ENCODE data around the gene ABCA13. TPM values are rescaled to one million over a fixed set of nuclear protein-coding genes. Genes with fewer than 3 reads are reported as not detected.
"Not testable (repeated sequence)": the region's sequence is repeated elsewhere in the genome, so short reads cannot be mapped to it uniquely, and the experiment has no call there.

The ABCA13 gene
- total RNA-seq, 1 experiment from 2014 or later: 2.1 TPM

DNA sequence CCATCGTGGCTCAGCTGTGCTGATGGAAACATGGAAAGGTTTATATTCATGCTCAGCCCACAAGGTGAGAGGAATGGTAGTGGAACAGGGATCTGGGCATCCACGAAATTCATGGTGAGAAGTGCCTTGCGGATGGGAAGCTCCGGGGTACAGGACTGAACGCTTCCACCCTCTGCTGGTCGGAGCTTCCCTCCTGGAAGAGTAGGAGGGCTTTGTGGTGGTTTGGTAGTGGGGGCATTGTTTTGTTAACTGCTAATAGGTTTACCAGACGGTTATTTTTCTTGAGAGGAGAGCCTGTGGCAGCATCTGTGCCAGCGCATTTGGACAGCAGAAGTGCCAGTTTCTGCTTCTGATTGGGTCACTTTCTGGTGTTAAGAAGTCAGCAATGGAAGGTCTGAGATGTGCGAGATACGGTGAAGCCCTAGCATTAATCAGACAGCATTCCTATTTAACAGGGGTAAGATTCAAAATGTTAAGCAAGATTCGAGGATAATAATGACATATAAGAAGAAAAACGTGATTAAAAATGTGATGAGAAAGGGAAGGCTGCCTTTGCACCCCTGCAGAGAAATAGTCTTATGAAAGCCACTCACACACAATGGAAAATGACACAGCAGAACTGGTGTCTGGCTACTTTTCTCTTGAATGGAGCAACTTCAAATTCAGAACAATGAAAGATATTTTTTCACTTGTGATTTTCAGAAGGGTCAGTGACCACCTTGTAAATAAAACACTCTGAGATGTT, 17.7 kb downstream of the ABCA13 start:
- POLR2A ChIA-PET (ENCODE audit: unreplicated experiment): no interaction called here
- H3K4me3 ChIP-seq (ENCODE audit: low read length): no peak overlapping the region
- no peaks in the 10 kb centered on the region for H3K9me3 ChIP-seq (ENCODE audit: low read length)
- no peak for DNase-seq
- BruUV-seq (replicated peaks): no TSS peak
- H3K9ac ChIP-seq (ENCODE audit: low read length): no peak overlapping the region
- intact Hi-C loops (cut with micrococcal nuclease): no loop called here
- H3K4me1 ChIP-seq (ENCODE audit: insufficient read depth, low read length): peaks cover 2% of the 10 kb centered on the region
- CTCF ChIA-PET: no interaction called here
- H3K9me2 ChIP-seq (replicated peaks; ENCODE audit: low read length): no peaks in the 10 kb centered on the region
- H4K20me1 ChIP-seq (ENCODE audit: low read length): no peaks in the 10 kb centered on the region
- H3K27me3 ChIP-seq (ENCODE audit: low read length): no peaks in the 10 kb centered on the region
- no peak overlapping the region for H3K4me2 ChIP-seq (ENCODE audit: low read length)
- ATAC-seq: no peak
- no peaks in the 10 kb centered on the region for H3F3A ChIP-seq (ENCODE audit: low read length, unreplicated experiment)
- no peak overlapping the region for H3K27ac ChIP-seq (ENCODE audit: low read length)
- H3K36me3 ChIP-seq (ENCODE audit: low read depth, low read length): no peaks in the 10 kb centered on the region
- H2AFZ ChIP-seq (ENCODE audit: low read length): no peak overlapping the region
- TF ChIP-seq, protein P1, sequence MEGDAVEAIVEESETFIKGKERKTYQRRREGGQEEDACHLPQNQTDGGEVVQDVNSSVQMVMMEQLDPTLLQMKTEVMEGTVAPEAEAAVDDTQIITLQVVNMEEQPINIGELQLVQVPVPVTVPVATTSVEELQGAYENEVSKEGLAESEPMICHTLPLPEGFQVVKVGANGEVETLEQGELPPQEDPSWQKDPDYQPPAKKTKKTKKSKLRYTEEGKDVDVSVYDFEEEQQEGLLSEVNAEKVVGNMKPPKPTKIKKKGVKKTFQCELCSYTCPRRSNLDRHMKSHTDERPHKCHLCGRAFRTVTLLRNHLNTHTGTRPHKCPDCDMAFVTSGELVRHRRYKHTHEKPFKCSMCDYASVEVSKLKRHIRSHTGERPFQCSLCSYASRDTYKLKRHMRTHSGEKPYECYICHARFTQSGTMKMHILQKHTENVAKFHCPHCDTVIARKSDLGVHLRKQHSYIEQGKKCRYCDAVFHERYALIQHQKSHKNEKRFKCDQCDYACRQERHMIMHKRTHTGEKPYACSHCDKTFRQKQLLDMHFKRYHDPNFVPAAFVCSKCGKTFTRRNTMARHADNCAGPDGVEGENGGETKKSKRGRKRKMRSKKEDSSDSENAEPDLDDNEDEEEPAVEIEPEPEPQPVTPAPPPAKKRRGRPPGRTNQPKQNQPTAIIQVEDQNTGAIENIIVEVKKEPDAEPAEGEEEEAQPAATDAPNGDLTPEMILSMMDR (conservative IDR thresholded peaks at IDR 0.05; ENCODE audit: low read depth, low read length): no peak
- H3K79me2 ChIP-seq (ENCODE audit: low read length): no peaks in the 10 kb centered on the region

DNA sequence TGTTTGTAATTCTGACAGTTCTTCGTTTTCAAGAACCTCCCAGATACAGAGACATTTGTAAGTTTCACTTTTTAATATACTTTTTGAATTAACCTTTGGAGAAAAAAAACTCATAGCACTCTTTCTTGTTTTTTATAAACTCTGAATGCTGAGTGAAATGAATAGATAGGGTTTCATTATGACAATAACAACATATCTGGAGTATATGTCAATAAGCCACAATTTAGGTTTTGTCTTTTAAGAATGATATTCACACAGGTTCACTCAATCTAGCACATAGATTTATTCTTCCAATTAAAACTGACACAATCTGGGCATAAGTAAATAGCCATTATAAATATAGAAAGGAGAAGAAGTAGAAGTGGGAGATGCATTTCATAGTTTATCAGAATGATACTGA, 21.7 kb downstream of the ABCA13 start:
- CTCF ChIA-PET: no interaction called here
- POLR2A ChIA-PET (ENCODE audit: unreplicated experiment): no interaction called here
- Histone ChIP-seq H4K20me1 (ENCODE audit: low read length) (no peaks in the 10 kb centered on the region), H3K27me3 (ENCODE audit: low read length) (no peaks in the 10 kb centered on the region), H3K9me3 (ENCODE audit: low read length) (no peaks in the 10 kb centered on the region), H3F3A (ENCODE audit: low read length, unreplicated experiment) (no peaks in the 10 kb centered on the region), H3K79me2 (ENCODE audit: low read length) (no peaks in the 10 kb centered on the region), H3K9me2 (replicated peaks; ENCODE audit: low read length) (no peaks in the 10 kb centered on the region), H3K36me3 (ENCODE audit: low read depth, low read length) (no peaks in the 10 kb centered on the region), H2AFZ (ENCODE audit: low read length) (no peak overlapping the region), H3K4me2 (ENCODE audit: low read length) (no peak overlapping the region), H3K9ac (ENCODE audit: low read length) (no peak overlapping the region), H3K4me3 (ENCODE audit: low read length) (no peak overlapping the region), H3K4me1 (ENCODE audit: insufficient read depth, low read length) (no peaks in the 10 kb centered on the region), H3K27ac (ENCODE audit: low read length) (no peak overlapping the region)
- intact Hi-C loops (cut with micrococcal nuclease): no loop called here
- no TSS peak for BruUV-seq (replicated peaks)
- no peak for DNase-seq
- TF ChIP-seq EZH2phosphoT487 (IDR thresholded peaks at IDR 0.05; ENCODE audit: borderline replicate concordance, low read length) (no peak), EZH2 (IDR thresholded peaks at IDR 0.05; ENCODE audit: low read length, unreplicated experiment) (no peak)
- TF ChIP-seq, protein P1 (conservative IDR thresholded peaks at IDR 0.05; ENCODE audit: low read depth, low read length): no peak
- ATAC-seq: no peak

DNA sequence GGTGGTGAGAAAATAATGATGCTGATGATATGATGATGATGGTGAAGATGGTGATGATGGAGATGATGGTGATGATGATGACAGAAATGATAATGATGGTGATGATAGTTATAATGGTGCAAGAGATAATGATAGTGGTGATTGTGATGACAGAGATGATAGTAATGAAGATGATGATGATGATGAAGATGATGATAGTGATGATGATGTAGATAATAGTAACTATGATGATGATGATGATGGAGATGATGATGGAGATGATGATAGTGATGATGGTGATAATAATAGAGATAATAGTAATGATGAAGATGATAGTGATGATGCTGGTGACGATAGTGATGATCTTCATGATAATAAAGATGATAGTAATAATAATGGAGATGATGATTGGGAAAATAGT, 22.2 kb downstream of the ABCA13 start:
- POLR2A ChIA-PET (ENCODE audit: unreplicated experiment): no interaction called here
- Histone ChIP-seq H3K4me2 (ENCODE audit: low read length) (no peak overlapping the region), H3K4me1 (ENCODE audit: insufficient read depth, low read length) (no peaks in the 10 kb centered on the region), H3K79me2 (ENCODE audit: low read length) (no peaks in the 10 kb centered on the region), H3K9me3 (ENCODE audit: low read length) (no peaks in the 10 kb centered on the region), H3K36me3 (ENCODE audit: low read depth, low read length) (no peaks in the 10 kb centered on the region), H3K27me3 (ENCODE audit: low read length) (no peaks in the 10 kb centered on the region), H3K9me2 (replicated peaks; ENCODE audit: low read length) (no peaks in the 10 kb centered on the region), H3K27ac (ENCODE audit: low read length) (no peak overlapping the region), H2AFZ (ENCODE audit: low read length) (no peak overlapping the region), H3K9ac (ENCODE audit: low read length) (no peak overlapping the region), H3K4me3 (ENCODE audit: low read length) (no peak overlapping the region), H4K20me1 (ENCODE audit: low read length) (no peaks in the 10 kb centered on the region), H3F3A (ENCODE audit: low read length, unreplicated experiment) (no peaks in the 10 kb centered on the region)
- DNase-seq (no peak), ATAC-seq (no peak)
- no peak for TF ChIP-seq EZH2 (IDR thresholded peaks at IDR 0.05; ENCODE audit: low read length, unreplicated experiment)
- TF ChIP-seq EZH2phosphoT487 (IDR thresholded peaks at IDR 0.05; ENCODE audit: borderline replicate concordance, low read length): no peak
- TF ChIP-seq, protein P1 (conservative IDR thresholded peaks at IDR 0.05; ENCODE audit: low read depth, low read length): no peak
- intact Hi-C loops (cut with micrococcal nuclease): no loop called here
- BruUV-seq (replicated peaks): no TSS peak
- CTCF ChIA-PET: no interaction called here

DNA sequence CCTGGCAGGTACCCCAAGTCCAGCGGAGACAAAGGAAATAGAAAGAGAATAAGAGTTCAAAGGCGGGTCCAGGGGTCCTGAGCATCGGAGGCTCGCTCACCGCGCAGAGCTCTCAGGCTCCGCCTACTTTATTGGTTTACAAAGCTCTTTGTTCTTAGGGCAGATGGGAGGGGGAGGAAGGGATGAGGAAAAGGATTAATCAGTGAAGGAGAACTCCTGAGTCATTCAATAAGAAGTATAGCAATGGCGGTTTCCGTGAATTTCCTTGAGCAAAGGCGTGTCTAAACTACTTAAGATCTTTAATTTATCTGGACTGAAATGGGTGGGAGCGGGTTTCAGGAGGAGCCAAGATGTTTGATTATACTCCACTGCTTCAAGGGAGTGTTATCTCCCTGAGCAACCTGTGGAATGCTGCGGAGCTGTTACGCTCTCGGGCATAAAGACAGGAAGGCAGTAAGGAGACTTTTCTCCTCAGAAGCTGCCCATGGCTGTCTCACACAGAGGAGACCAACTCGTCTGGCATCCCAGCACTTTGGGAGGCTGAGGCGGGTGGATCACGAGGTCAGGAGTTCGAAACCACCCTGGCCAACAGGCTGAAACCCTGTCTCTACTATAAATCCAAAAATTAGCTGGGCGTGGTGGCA, 29.8 kb downstream of the ABCA13 start:
- ATAC-seq; H3K9me3 ChIP-seq (ENCODE audit: low read length); H3K9me2 ChIP-seq (replicated peaks; ENCODE audit: low read length); BruUV-seq (replicated peaks); POLR2A ChIA-PET (ENCODE audit: unreplicated experiment); H3F3A ChIP-seq (ENCODE audit: low read length, unreplicated experiment); H3K4me1 ChIP-seq (ENCODE audit: insufficient read depth, low read length); CTCF ChIA-PET; intact Hi-C loops (cut with micrococcal nuclease); H3K36me3 ChIP-seq (ENCODE audit: low read depth, low read length); H3K79me2 ChIP-seq (ENCODE audit: low read length); H3K4me3 ChIP-seq (ENCODE audit: low read length); H2AFZ ChIP-seq (ENCODE audit: low read length); H3K4me2 ChIP-seq (ENCODE audit: low read length); DNase-seq; H4K20me1 ChIP-seq (ENCODE audit: low read length); H3K27ac ChIP-seq (ENCODE audit: low read length); H3K9ac ChIP-seq (ENCODE audit: low read length); H3K27me3 ChIP-seq (ENCODE audit: low read length): not testable (repeated sequence)

Data from PC-3 (cell line).